Smooth muscle cell (in vitro differentiated cells): ENCODE results near the gene FTCD. TPM values are rescaled to one million over a fixed set of nuclear protein-coding genes. Genes with fewer than 3 reads are reported as not detected.

Source experiments
- DNase-seq: peaks from one replicate; lab custom pipeline; 2025; ENCODE audit not compliant: unreplicated experiment; lab: John Stamatoyannopoulos, UW
- H2AFZ ChIP-seq: fragments of 200-600 bp; sonication (generic); 2 replicates; pipeline ENCODE4 v1.6.0; 2016; ENCODE audit warnings: antibody characterized with exemption, low read depth, mild to moderate bottlenecking
- H3F3A ChIP-seq: fragments of 200-600 bp; sonication (generic); 2 replicates; pipeline ENCODE4 v1.6.0; 2017; ENCODE audit warnings: antibody characterized with exemption, low read depth
- H3K27ac ChIP-seq: fragments of 200-600 bp; sonication (generic); 2 replicates; pipeline ENCODE4 v1.5.1; 2016; ENCODE audit warnings: low read depth, mild to moderate bottlenecking
- H3K27me3 ChIP-seq: fragments of 200-600 bp; sonication (generic); 2 replicates; pipeline ENCODE4 v1.6.1; 2016; ENCODE audit warnings: low read depth, mild to moderate bottlenecking
- H3K36me3 ChIP-seq: fragments of 200-600 bp; sonication (generic); 2 replicates; pipeline ENCODE4 v1.5.1; 2016; ENCODE audit warnings: low read depth
- H3K4me1 ChIP-seq: fragments of 200-600 bp; sonication (generic); 2 replicates; pipeline ENCODE4 v1.5.1; 2016; ENCODE audit warnings: low read depth
- H3K4me2 ChIP-seq: fragments of 200-600 bp; sonication (generic); 2 replicates; pipeline ENCODE4 v1.6.0; 2016; ENCODE audit warnings: mild to moderate bottlenecking
- H3K4me3 ChIP-seq: fragments of 200-600 bp; sonication (generic); 2 replicates; pipeline ENCODE4 v1.5.1; 2016; ENCODE audit warnings: mild to moderate bottlenecking
- H3K79me2 ChIP-seq: fragments of 200-600 bp; sonication (generic); 2 replicates; pipeline ENCODE4 v1.6.0; 2016; ENCODE audit warnings: low read depth, mild to moderate bottlenecking
- H3K9ac ChIP-seq: fragments of 200-600 bp; sonication (generic); 2 replicates; pipeline ENCODE4 v1.6.0; 2016; ENCODE audit warnings: low read depth
- H3K9me3 ChIP-seq: fragments of 200-600 bp; sonication (generic); replicated peaks from 2 replicates; pipeline ENCODE4 v1.5.1; 2016; ENCODE audit warnings: low read depth
- H4K20me1 ChIP-seq: fragments of 200-600 bp; sonication (generic); 2 replicates; pipeline ENCODE4 v1.6.0; 2016; ENCODE audit warnings: low read depth
- WGBS: methylation state at CpG from one replicate; pipeline ENCODE4 v1.1.7; 2016; ENCODE audit warnings: low lambda C conversion rate; 5-methylcytosine and 5-hydroxymethylcytosine counted together
- polyA plus RNA-seq: library from polyadenylated mRNA; unstranded; fragments of >200 nt; fragmentation: Nextera tagmentation; extraction: Ambion mirVana; gene quantifications from 2 replicates; pipeline ENCODE4 v1.2.1, GENCODE V29; 2016
- total RNA-seq: library from RNA; depleted of rRNA; stranded (reverse); fragments of >200 nt; gene quantifications from 2 replicates; pipeline ENCODE4 v1.2.3, GENCODE V29; 2014
- TF ChIP-seq, protein P1 (sequence below): fragments of 200-600 bp; sonication (generic); IDR thresholded peaks from 2 replicates; pipeline ENCODE4 v1.5.1; 2017; ENCODE audit warnings: borderline replicate concordance, mild to moderate bottlenecking, antibody characterized with exemption; ENCODE audit not compliant: insufficient read depth, poor library complexity, severe bottlenecking

Gene FTCD, protein sequence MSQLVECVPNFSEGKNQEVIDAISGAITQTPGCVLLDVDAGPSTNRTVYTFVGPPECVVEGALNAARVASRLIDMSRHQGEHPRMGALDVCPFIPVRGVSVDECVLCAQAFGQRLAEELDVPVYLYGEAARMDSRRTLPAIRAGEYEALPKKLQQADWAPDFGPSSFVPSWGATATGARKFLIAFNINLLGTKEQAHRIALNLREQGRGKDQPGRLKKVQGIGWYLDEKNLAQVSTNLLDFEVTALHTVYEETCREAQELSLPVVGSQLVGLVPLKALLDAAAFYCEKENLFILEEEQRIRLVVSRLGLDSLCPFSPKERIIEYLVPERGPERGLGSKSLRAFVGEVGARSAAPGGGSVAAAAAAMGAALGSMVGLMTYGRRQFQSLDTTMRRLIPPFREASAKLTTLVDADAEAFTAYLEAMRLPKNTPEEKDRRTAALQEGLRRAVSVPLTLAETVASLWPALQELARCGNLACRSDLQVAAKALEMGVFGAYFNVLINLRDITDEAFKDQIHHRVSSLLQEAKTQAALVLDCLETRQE
- 1.3 and 4.1 TPM in 2 replicates for total RNA-seq
- polyA plus RNA-seq, result 15.2 and 18.0 TPM in 2 replicates

DNA sequence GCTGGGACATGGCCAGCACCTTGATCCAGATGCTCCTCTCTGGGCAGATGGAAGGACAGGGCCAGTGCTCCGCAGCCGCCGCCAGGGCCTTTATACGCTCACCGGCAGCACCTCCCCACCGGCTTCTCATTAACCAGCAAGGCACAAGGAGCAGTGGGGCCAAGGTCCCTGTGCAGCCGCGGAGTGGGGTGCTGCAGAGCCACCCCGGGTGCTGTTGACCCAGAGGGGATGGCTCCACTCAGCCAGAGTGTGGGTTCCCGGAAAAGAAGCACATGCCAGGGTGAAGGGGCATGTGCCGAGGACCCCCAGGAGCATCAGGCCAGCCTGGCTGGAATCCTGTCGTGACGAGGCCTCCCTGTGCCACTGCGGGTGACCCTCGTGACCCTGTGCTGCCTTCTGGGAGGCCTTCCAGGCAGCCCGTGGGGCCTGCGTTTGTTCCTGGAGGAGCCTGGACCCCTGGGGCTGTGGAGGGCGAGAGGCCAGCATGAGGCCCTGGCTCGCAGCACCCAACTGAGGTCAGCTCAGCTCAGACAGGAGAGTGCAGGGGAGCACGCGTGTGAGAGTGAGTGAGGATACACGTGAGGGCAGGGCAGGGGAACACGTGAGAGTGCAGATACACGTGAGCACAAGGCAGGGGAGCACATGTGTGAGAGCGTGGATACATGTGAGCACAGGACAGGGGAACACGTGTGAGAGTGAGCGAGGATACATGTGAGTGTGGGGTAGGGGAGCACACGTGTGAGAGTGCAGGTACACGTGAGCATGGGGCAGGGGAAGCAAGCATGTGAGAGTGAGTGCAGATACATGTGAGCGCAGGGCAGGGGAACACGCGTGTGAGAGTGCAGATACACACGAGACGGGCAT, at the start of gene FTCD:
Gene FTCD, minus strand, starts transcription at position 66 of the 864 bp plus-strand sequence. Its CDS starts 56 bp downstream, at position 10.
- Histone ChIP-seq H3F3A (no peaks in the 10 kb centered on the region), H3K9ac (no peak within 1 kb of the TSS), H3K27me3 (no peaks in the 10 kb centered on the region), H3K4me2 (no peak within 1 kb of the TSS), H3K27ac (no peak within 1 kb of the TSS), H3K9me3 (no peaks in the 10 kb centered on the region), H3K4me1 (peaks cover 9% of the 10 kb centered on the region), H3K4me3 (no peak within 1 kb of the TSS), H3K36me3 (no peaks in the 10 kb centered on the region), H2AFZ (no peak within 1 kb of the TSS), H3K79me2 (no peaks in the 10 kb centered on the region), H4K20me1 (no peaks in the 10 kb centered on the region)
- TF ChIP-seq, protein P1, sequence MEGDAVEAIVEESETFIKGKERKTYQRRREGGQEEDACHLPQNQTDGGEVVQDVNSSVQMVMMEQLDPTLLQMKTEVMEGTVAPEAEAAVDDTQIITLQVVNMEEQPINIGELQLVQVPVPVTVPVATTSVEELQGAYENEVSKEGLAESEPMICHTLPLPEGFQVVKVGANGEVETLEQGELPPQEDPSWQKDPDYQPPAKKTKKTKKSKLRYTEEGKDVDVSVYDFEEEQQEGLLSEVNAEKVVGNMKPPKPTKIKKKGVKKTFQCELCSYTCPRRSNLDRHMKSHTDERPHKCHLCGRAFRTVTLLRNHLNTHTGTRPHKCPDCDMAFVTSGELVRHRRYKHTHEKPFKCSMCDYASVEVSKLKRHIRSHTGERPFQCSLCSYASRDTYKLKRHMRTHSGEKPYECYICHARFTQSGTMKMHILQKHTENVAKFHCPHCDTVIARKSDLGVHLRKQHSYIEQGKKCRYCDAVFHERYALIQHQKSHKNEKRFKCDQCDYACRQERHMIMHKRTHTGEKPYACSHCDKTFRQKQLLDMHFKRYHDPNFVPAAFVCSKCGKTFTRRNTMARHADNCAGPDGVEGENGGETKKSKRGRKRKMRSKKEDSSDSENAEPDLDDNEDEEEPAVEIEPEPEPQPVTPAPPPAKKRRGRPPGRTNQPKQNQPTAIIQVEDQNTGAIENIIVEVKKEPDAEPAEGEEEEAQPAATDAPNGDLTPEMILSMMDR, result no peak
- no peak for DNase-seq
- WGBS, result 96% methylated on average over 31 of the region's 34 CpGs

DNA sequence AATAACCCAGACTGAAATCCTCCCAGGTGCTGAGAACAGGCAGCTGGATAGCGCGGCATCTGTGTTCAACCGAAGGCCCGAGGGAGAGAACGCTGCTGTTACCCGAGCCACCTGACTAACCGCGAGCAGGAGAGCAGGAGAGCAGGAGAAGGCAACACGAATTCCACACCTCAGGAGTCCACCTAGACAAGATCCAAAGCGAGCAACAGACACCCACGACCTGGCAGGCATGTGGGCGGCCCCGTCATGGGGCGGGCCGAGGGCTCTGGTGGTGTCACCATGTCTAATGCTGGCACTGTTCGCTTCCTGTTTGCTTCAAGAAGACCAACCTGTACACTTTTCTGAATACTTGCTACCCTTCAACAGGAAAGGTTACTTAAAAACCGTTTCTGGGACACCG, 49.8 kb upstream of the FTCD start:
- H3K9me3 ChIP-seq, result no peaks in the 10 kb centered on the region
- no peak overlapping the region for H2AFZ ChIP-seq
- no peaks in the 10 kb centered on the region for H4K20me1 ChIP-seq
- H3K4me2 ChIP-seq, result no peak overlapping the region
- peaks cover 7% of the 10 kb centered on the region for H3K36me3 ChIP-seq
- peaks cover 7% of the 10 kb centered on the region for H3F3A ChIP-seq
- H3K27me3 ChIP-seq, result no peaks in the 10 kb centered on the region
- DNase-seq, result no peak
- H3K4me1 ChIP-seq, result no peaks in the 10 kb centered on the region
- H3K4me3 ChIP-seq, result no peak overlapping the region
- H3K9ac ChIP-seq, result no peak overlapping the region
- H3K79me2 ChIP-seq, result no peaks in the 10 kb centered on the region
- H3K27ac ChIP-seq, result no peak overlapping the region
- 96% methylated on average over 18 of the region's 18 CpGs for WGBS
- TF ChIP-seq, protein P1, result no peak

DNA sequence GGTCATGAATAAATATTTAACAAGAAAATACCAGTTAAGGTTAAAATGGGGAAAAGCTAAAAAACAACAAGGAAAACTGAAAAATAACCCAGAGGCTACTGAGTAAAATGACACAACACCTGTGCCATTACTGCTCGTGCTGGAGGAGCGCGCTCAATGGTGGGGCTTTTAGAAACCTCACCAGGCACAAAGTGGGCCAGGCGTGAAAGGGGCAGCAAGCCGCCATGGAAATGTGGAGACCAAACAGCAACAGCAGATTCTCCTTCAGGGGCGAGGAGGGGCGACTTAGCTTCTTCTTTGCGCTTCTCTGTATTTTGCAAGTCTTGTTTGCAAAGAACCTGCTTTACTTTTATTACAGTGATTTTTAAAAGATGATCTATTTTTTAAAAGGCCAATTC, 47.8 kb upstream of the FTCD start:
- DNase-seq, result no peak
- WGBS, result 96% methylated on average over 8 of the region's 8 CpGs
- H3K27me3 ChIP-seq, result no peaks in the 10 kb centered on the region
- no peak overlapping the region for H3K4me3 ChIP-seq
- TF ChIP-seq, protein P1, result no peak
- H2AFZ ChIP-seq, result no peak overlapping the region
- H3K79me2 ChIP-seq, result no peaks in the 10 kb centered on the region
- H3K4me1 ChIP-seq, result no peaks in the 10 kb centered on the region
- no peak overlapping the region for H3K27ac ChIP-seq
- no peak overlapping the region for H3K4me2 ChIP-seq
- H4K20me1 ChIP-seq, result no peaks in the 10 kb centered on the region
- H3K9ac ChIP-seq, result no peak overlapping the region
- peaks cover 7% of the 10 kb centered on the region for H3F3A ChIP-seq
- no peaks in the 10 kb centered on the region for H3K9me3 ChIP-seq
- H3K36me3 ChIP-seq, result peaks cover 7% of the 10 kb centered on the region
